Measurements from ENCODE around the gene CFAP97.
"Not testable (repeated sequence)": the region's sequence is repeated elsewhere in the genome, so short reads cannot be mapped to it uniquely, and the experiment has no call there.

CFAP97 gene

DNA sequence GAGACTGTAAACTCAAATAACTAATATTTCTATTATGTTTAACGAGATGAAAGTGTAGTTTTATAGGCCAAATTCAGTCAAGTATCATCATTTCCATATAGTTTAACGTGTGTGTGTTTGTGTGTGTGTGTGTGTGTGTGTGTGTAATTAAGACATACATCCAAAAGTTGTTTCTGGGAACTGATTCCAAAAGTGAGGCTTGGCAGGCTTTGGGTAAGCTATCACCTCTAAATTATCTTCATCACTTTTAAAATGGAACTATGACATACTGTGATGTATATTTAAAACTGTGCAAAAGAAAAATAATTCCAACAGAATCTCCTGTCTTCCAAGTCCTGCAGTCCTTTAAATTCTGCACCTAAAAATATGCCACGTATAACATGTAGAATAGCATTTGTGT, 79.8 kb downstream of the CFAP97 start:
- whole genome bisulfite sequencing, 2 experiments = 86 to 92% methylated on average over 1 to 2 of the region's 3 CpGs
- no peaks in the 10 kb centered on the region for H3K36me3 ChIP-seq (ENCODE audit: control insufficient read depth, insufficient read depth, low read length)
- no peak overlapping the region for H3K4me3 ChIP-seq (ENCODE audit: insufficient read depth, low read depth, low read length)
- no peak overlapping the region for H3K27ac ChIP-seq (ENCODE audit: insufficient read depth, low read depth, low read length, poor library complexity, severe bottlenecking)
- H3K9me3 ChIP-seq (ENCODE audit: control insufficient read depth, low read length) = no peaks in the 10 kb centered on the region
- peaks cover 24% of the 10 kb centered on the region for H3K27me3 ChIP-seq (ENCODE audit: control insufficient read depth, insufficient read depth, low read length, poor library complexity, severe bottlenecking)
- H3K4me1 ChIP-seq (ENCODE audit: control insufficient read depth, insufficient read depth, low read length) = peaks cover 8% of the 10 kb centered on the region

DNA sequence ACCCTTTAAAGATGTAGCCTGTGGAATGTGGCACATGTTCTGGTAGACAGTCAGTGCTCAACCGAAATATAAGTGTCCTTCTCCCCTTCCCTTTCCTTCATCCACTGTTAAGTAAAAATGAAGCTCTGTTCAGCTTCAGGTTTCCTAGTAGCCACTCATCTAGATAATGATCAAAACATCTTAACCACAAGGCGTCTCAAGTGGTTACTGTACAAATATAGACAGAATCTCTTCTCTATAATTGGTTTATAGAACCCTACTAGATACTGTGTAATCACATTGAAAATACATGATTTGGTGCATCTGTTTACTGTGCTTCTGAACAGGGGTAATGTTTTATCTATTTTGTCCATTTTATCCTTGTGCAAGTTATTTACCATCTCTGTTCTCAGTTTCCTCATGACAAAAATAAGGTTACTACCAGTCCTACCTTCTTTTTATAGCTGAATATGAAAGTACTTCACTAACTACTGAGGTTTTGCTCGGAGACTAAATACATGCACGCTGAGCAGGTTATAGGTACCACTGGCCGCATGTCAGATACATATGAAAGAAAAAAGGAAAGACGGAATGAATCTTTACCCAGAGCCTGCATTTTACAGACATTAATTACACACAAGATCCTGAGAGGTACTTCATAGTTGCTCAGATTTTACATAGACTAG, 81.0 kb downstream of the CFAP97 start:
- peaks cover 12% of the 10 kb centered on the region for H3K27me3 ChIP-seq (ENCODE audit: control insufficient read depth, insufficient read depth, low read length, poor library complexity, severe bottlenecking)
- H3K27ac ChIP-seq (ENCODE audit: insufficient read depth, low read depth, low read length, poor library complexity, severe bottlenecking) = no peak overlapping the region
- H3K4me3 ChIP-seq (ENCODE audit: insufficient read depth, low read depth, low read length) = no peak overlapping the region
- peaks cover 8% of the 10 kb centered on the region for H3K4me1 ChIP-seq (ENCODE audit: control insufficient read depth, insufficient read depth, low read length)
- no peaks in the 10 kb centered on the region for H3K9me3 ChIP-seq (ENCODE audit: control insufficient read depth, low read length)
- no peaks in the 10 kb centered on the region for H3K36me3 ChIP-seq (ENCODE audit: control insufficient read depth, insufficient read depth, low read length)
- 92 to 95% methylated on average over 6 of the region's 6 CpGs for WGBS, 2 experiments

DNA sequence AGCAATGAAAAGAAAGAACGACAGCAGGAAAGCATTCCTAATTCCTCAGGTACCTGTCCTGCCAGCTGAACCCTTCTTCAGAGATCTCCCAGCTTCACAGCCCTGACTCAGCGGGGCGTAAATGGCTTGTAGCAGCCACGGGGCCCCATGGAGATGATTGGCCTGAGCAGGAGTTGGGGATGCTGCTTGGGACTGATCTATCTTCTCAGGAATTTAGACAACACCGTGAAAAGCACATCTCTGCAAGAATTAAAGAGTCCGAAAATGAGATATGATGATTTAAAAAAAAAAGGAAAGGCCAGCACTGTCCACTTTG, 83.2 kb downstream of the CFAP97 start:
- Histone ChIP-seq H3K27me3 (ENCODE audit: control insufficient read depth, insufficient read depth, low read length, poor library complexity, severe bottlenecking) (no peaks in the 10 kb centered on the region), H3K4me1 (ENCODE audit: control insufficient read depth, insufficient read depth, low read length) (peaks cover 8% of the 10 kb centered on the region), H3K36me3 (ENCODE audit: control insufficient read depth, insufficient read depth, low read length) (no peaks in the 10 kb centered on the region), H3K4me3 (ENCODE audit: insufficient read depth, low read depth, low read length) (no peak overlapping the region), H3K27ac (ENCODE audit: insufficient read depth, low read depth, low read length, poor library complexity, severe bottlenecking) (no peak overlapping the region), H3K9me3 (ENCODE audit: control insufficient read depth, low read length) (no peaks in the 10 kb centered on the region)
- 51 to 62% methylated on average over 6 of the region's 6 CpGs for WGBS, 2 experiments

DNA sequence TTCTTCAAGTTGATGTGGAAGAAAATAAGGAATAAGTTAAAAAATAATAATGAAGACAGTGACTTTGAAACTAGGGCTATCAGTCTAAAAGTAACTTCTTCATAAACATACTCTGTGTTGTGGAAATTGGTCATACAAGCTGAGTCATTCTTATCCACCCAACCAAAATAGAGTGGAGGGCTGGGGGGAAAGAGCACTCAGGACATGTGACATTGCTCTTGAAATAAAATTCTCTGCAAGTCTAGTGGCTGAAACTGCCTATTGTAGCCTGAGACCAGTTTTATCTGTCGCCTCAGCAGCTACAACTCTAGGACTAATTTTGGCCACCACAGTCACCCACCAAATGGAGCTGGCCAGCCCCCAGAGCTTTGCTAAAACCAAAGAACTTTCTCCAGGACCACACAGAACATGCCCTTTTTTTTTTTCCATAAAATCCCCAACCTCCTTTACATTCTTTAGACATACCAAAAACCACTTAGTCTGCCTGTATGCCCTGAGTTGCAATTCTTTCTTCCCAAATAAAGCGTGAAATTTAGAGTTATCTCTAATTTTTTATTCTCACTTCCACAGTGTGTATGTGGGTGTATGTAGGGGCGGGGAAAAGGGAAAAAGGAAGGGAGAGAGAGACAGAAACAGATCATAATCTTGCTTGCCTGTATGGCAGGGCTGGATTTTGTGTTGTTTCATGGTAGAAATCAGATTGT, 83.7 kb downstream of the CFAP97 start:
- Histone ChIP-seq H3K4me3 (ENCODE audit: insufficient read depth, low read depth, low read length) (no peak overlapping the region), H3K9me3 (ENCODE audit: control insufficient read depth, low read length) (no peaks in the 10 kb centered on the region), H3K36me3 (ENCODE audit: control insufficient read depth, insufficient read depth, low read length) (no peaks in the 10 kb centered on the region), H3K27ac (ENCODE audit: insufficient read depth, low read depth, low read length, poor library complexity, severe bottlenecking) (no peak overlapping the region), H3K4me1 (ENCODE audit: control insufficient read depth, insufficient read depth, low read length) (peaks cover 8% of the 10 kb centered on the region), H3K27me3 (ENCODE audit: control insufficient read depth, insufficient read depth, low read length, poor library complexity, severe bottlenecking) (no peaks in the 10 kb centered on the region)
- WGBS, 2 experiments = 82 to 93% methylated on average over 2 to 3 of the region's 3 CpGs

DNA sequence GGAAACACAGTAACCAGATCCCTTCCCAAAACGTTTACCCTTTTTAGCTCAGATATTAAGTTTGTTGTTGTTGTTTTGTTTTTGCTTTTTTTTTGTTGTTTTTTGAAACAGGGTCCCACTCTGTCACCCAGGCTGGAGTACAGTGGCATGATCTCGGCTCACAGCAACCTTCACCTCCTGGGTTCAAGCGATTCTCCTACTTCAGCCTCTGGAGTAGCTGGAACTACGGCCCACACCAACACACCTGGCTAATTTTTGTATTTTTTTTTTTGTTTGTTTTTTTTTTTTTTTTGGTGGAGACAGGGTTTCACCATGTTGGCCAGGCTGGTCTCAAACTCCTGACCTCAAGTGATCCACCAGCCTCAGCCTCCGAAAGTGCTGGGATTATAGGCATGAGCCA, 84.3 kb downstream of the CFAP97 start:
- H3K36me3 ChIP-seq (ENCODE audit: control insufficient read depth, insufficient read depth, low read length); H3K4me1 ChIP-seq (ENCODE audit: control insufficient read depth, insufficient read depth, low read length); H3K9me3 ChIP-seq (ENCODE audit: control insufficient read depth, low read length); H3K27me3 ChIP-seq (ENCODE audit: control insufficient read depth, insufficient read depth, low read length, poor library complexity, severe bottlenecking); H3K27ac ChIP-seq (ENCODE audit: insufficient read depth, low read depth, low read length, poor library complexity, severe bottlenecking); H3K4me3 ChIP-seq (ENCODE audit: insufficient read depth, low read depth, low read length): not testable (repeated sequence)
- WGBS, 2 experiments = 87 to 95% methylated on average over 3 to 4 of the region's 5 CpGs

DNA sequence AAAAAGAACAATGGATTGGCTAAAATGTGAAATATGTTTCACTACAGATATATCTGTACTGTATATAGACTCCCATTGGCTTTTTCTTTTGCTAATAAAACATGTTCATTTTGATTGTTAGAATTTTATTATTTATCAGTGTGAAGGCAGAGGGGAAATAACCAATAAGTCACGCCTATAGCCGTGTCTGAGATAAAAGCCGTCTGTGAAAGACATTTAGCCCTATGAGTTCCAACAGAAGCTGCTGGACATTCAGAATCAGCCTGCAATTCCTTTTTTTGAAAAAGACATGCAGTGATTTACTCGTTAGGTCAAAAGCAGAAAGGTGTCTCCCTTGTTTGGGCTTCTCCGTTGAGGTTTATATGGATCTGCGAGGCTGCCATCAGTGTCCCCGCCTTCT, 84.9 kb downstream of the CFAP97 start:
- Histone ChIP-seq H3K4me1 (ENCODE audit: control insufficient read depth, insufficient read depth, low read length) (peaks cover 8% of the 10 kb centered on the region), H3K27me3 (ENCODE audit: control insufficient read depth, insufficient read depth, low read length, poor library complexity, severe bottlenecking) (no peaks in the 10 kb centered on the region), H3K4me3 (ENCODE audit: insufficient read depth, low read depth, low read length) (no peak overlapping the region), H3K27ac (ENCODE audit: insufficient read depth, low read depth, low read length, poor library complexity, severe bottlenecking) (no peak overlapping the region), H3K9me3 (ENCODE audit: control insufficient read depth, low read length) (no peaks in the 10 kb centered on the region), H3K36me3 (ENCODE audit: control insufficient read depth, insufficient read depth, low read length) (no peaks in the 10 kb centered on the region)
- 91% methylated on average over 7 of the region's 7 CpGs for WGBS, 2 experiments

DNA sequence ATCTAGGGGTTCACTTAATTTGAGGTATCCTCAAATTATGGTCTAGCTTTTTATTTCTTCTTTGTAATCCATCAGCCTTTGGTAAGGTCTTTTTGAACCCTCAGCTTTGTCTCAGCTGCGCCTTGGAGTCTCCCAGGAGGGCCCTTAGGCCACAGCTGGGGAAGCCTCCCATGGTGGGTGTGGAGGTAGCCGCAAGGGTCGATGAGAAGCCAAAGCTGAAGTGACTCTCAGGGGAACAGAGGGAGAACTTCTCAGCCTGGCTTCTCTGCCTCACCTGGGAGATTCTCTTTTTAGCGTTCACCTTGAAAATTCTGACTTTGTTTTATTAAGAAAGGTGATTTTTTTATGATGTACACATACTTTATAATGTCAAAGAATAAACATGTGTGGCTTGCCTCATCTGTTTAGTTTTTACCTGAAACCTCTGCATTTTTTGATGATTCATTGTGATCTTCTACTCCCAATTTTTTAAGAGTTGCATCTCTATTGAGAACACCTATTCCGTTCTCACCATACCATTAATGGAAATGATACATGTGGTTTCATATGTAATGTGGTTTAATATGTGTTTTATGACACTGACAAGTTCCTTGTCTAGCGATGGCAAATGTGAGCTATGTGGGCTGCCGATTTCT, 86.4 kb downstream of the CFAP97 start:
- Histone ChIP-seq H3K4me3 (ENCODE audit: insufficient read depth, low read depth, low read length) (no peak overlapping the region), H3K27me3 (ENCODE audit: control insufficient read depth, insufficient read depth, low read length, poor library complexity, severe bottlenecking) (no peaks in the 10 kb centered on the region), H3K27ac (ENCODE audit: insufficient read depth, low read depth, low read length, poor library complexity, severe bottlenecking) (no peak overlapping the region), H3K4me1 (ENCODE audit: control insufficient read depth, insufficient read depth, low read length) (peaks cover 8% of the 10 kb centered on the region), H3K36me3 (ENCODE audit: control insufficient read depth, insufficient read depth, low read length) (no peaks in the 10 kb centered on the region), H3K9me3 (ENCODE audit: control insufficient read depth, low read length) (no peaks in the 10 kb centered on the region)
- WGBS, 2 experiments = 79 to 82% methylated on average over 6 of the region's 7 CpGs

DNA sequence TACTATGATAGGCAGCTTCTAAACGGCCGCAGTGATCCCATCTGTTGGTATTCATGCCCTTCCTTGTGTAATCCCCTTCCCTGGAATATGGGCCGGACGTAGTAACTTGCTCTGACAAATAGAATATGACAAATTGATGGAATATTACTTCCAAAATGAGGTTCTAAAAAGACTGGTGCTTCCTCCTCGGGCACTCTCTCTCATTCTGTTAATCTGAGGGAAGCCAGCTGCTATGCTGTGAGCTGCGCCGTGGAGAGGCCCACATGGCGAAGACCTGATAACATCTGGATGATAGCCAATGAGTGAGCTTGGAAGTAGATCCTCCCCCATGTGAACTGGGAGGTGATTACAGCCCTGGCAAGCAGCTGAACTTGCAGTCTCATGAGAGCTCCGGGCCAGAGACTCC, 88.0 kb downstream of the CFAP97 start:
- Histone ChIP-seq H3K4me3 (ENCODE audit: insufficient read depth, low read depth, low read length) (no peak overlapping the region), H3K4me1 (ENCODE audit: control insufficient read depth, insufficient read depth, low read length) (peaks cover 8% of the 10 kb centered on the region)
- 65 to 71% methylated on average over 9 of the region's 9 CpGs for WGBS, 2 experiments

DNA sequence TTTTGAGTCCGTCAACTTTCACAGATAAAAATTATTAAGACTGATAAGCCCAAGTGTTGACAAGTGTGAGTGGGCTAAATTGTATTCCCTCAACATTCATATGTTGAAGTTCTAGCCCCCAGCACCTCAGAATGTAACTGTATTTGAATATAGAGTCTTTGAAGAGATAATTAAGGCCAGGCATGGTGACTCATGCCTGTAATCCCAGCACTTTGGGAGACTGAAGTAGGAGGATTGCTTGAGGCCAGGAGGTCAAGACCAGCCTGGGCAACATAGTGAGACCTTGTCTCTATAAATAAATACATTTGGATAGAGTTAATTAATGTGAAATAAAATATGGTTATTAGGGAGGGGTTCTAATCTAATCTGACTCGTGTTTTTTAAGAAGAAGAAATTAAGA, 90.5 kb downstream of the CFAP97 start:
- Histone ChIP-seq H3K9me3 (ENCODE audit: control insufficient read depth, low read length) (no peaks in the 10 kb centered on the region), H3K27me3 (ENCODE audit: control insufficient read depth, insufficient read depth, low read length, poor library complexity, severe bottlenecking) (no peaks in the 10 kb centered on the region), H3K4me3 (ENCODE audit: insufficient read depth, low read depth, low read length) (no peak overlapping the region), H3K4me1 (ENCODE audit: control insufficient read depth, insufficient read depth, low read length) (no peaks in the 10 kb centered on the region), H3K27ac (ENCODE audit: insufficient read depth, low read depth, low read length, poor library complexity, severe bottlenecking) (no peak overlapping the region), H3K36me3 (ENCODE audit: control insufficient read depth, insufficient read depth, low read length) (no peaks in the 10 kb centered on the region)
- 90 to 100% methylated on average over 2 of the region's 2 CpGs for WGBS, 2 experiments

More for the DNA sequence above, 88.0 kb downstream of the CFAP97 start:
- H3K36me3 ChIP-seq (ENCODE audit: control insufficient read depth, insufficient read depth, low read length) = no peaks in the 10 kb centered on the region
- no peaks in the 10 kb centered on the region for H3K9me3 ChIP-seq (ENCODE audit: control insufficient read depth, low read length)
- no peak overlapping the region for H3K27ac ChIP-seq (ENCODE audit: insufficient read depth, low read depth, low read length, poor library complexity, severe bottlenecking)
- no peaks in the 10 kb centered on the region for H3K27me3 ChIP-seq (ENCODE audit: control insufficient read depth, insufficient read depth, low read length, poor library complexity, severe bottlenecking)

DNA sequence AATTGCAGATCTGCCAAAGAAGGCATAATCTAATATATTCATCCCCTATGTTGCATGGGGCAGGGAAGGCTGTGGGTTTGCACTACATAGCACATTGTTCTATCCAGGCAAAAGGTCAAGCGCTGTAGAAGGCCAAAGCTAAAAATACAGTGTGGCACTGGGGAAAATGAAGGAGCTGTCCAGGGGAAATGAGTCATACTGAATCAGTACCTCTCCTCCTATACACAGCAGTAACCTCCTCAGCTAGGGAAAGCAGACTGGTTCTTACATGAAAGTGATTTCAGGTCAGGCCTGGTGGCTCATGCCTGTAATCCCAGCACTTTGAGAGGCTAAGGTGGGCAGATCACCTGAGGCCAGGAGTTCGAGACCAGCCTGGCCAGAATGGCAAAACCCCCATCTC, 91.7 kb downstream of the CFAP97 start:
- no peak overlapping the region for H3K4me3 ChIP-seq (ENCODE audit: insufficient read depth, low read depth, low read length)
- H3K27me3 ChIP-seq (ENCODE audit: control insufficient read depth, insufficient read depth, low read length, poor library complexity, severe bottlenecking) = no peaks in the 10 kb centered on the region
- H3K27ac ChIP-seq (ENCODE audit: insufficient read depth, low read depth, low read length, poor library complexity, severe bottlenecking) = no peak overlapping the region
- WGBS, 2 experiments = 77 to 90% methylated on average over 2 of the region's 2 CpGs
- H3K4me1 ChIP-seq (ENCODE audit: control insufficient read depth, insufficient read depth, low read length) = no peaks in the 10 kb centered on the region
- no peaks in the 10 kb centered on the region for H3K36me3 ChIP-seq (ENCODE audit: control insufficient read depth, insufficient read depth, low read length)
- no peaks in the 10 kb centered on the region for H3K9me3 ChIP-seq (ENCODE audit: control insufficient read depth, low read length)

Data from ectodermal cell (in vitro differentiated cells).